Gastroesophageal sphincter (tissue), 4 donors: ENCODE results near the gene PCDH9. TPM values are rescaled to one million over a fixed set of nuclear protein-coding genes. Genes with fewer than 3 reads are reported as not detected.

Experiments used
- ATAC-seq: fragments of 150-250 bp; one replicate; pipeline ENCODE4 v1.9.1; 2016; ENCODE audit warnings: mild to moderate bottlenecking, moderate library complexity
- H3K27ac ChIP-seq, 4 donors: fragments of 200-600 bp; sonication (generic) in 3 of 4; 1 replicate in 3 of 4; 2 replicates in 1 of 4; pipeline ENCODE4 v1.5.1; 2016 to 2019
- H3K27me3 ChIP-seq: fragments of 200-600 bp; sonication (generic); one replicate; pipeline ENCODE4 v1.5.1; 2019
- H3K36me3 ChIP-seq, 2 donors: fragments of 200-600 bp; sonication (generic); one replicate each; pipeline ENCODE4 v1.5.1; 2019; ENCODE audit warnings: control low read depth in 1 of 2
- H3K4me1 ChIP-seq, 3 donors: fragments of 200-600 bp; sonication (generic); 1 replicate in 2 of 3; 2 replicates in 1 of 3; pipeline ENCODE4 v1.5.1; 2016 to 2019; ENCODE audit warnings: control low read depth in 2 of 3
- H3K4me3 ChIP-seq, 2 donors: fragments of 200-600 bp; sonication (generic); one replicate each; pipeline ENCODE4 v1.5.1; 2019; ENCODE audit warnings: mild to moderate bottlenecking in 1 of 2, moderate library complexity in 1 of 2
- H3K9me3 ChIP-seq, 3 donors: fragments of 200-600 bp; sonication (generic); one replicate each; pipeline ENCODE4 v1.5.1; 2017 to 2019; ENCODE audit warnings: control low read depth in 2 of 3
- EP300 ChIP-seq: sonication (generic); formaldehyde crosslinking; IDR thresholded peaks from one replicate; pipeline ENCODE4 v1.6.1; 2017; ENCODE audit warnings: antibody characterized with exemption, mild to moderate bottlenecking
- POLR2A ChIP-seq, 2 donors: fragments of 450-650 bp; IDR thresholded peaks; one replicate each; pipeline ENCODE4 v1.6.1; 2017; ENCODE audit warnings: antibody characterized with exemption in 2 of 2, mild to moderate bottlenecking in 2 of 2, moderate library complexity in 1 of 2
- POLR2AphosphoS5 ChIP-seq: sonication (generic); formaldehyde crosslinking; IDR thresholded peaks from one replicate; pipeline ENCODE4 v1.6.1; 2017; ENCODE audit warnings: antibody characterized with exemption
- WGBS, 2 donors: methylation state at CpG; one replicate each; pipeline ENCODE4 v1.1.5; 2018; ENCODE audit warnings: low coverage in 1 of 2; 5-methylcytosine and 5-hydroxymethylcytosine counted together
- total RNA-seq, 4 donors: library from RNA; depleted of rRNA; stranded (reverse); fragments of >200 nt; gene quantifications; one replicate each; pipeline ENCODE4 v1.1.0, GENCODE V29; 2016
- TF ChIP-seq, protein P1 (sequence below), 4 experiments: fragments of 200-600 bp in 2 of 4; fragments of 450-650 bp in 2 of 4; sonication (generic) in 1 of 4; IDR thresholded peaks; one replicate each; pipeline ENCODE4 v1.5.1; 2017 to 2019; ENCODE audit warnings: antibody characterized with exemption in 4 of 4, mild to moderate bottlenecking in 2 of 4, moderate library complexity in 2 of 4

Gene PCDH9
- total RNA-seq, 4 donors from 2014 or later, result 52.9 to 141 (median 56.5) TPM

- no peak for ATAC-seq
- Histone ChIP-seq H3K36me3 (no peaks in the 10 kb centered on the region), H3K4me1 (no peaks in the 10 kb centered on the region), H3K9me3 (no peaks in the 10 kb centered on the region), H3K27ac (no peak overlapping the region), H3K4me3 (no peak overlapping the region), H3K27me3 (no peaks in the 10 kb centered on the region)
- WGBS, 2 donors, result 84 to 90% methylated on average over 4 of the region's 4 CpGs
- TF ChIP-seq EP300 (no peak), POLR2A (IDR thresholded peaks at IDR 0.05) (no peak), POLR2AphosphoS5 (no peak)
- TF ChIP-seq, protein P1, sequence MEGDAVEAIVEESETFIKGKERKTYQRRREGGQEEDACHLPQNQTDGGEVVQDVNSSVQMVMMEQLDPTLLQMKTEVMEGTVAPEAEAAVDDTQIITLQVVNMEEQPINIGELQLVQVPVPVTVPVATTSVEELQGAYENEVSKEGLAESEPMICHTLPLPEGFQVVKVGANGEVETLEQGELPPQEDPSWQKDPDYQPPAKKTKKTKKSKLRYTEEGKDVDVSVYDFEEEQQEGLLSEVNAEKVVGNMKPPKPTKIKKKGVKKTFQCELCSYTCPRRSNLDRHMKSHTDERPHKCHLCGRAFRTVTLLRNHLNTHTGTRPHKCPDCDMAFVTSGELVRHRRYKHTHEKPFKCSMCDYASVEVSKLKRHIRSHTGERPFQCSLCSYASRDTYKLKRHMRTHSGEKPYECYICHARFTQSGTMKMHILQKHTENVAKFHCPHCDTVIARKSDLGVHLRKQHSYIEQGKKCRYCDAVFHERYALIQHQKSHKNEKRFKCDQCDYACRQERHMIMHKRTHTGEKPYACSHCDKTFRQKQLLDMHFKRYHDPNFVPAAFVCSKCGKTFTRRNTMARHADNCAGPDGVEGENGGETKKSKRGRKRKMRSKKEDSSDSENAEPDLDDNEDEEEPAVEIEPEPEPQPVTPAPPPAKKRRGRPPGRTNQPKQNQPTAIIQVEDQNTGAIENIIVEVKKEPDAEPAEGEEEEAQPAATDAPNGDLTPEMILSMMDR (IDR thresholded peaks at IDR 0.05), result no peak
Observed at GRCh38 chr13:66926200-66926850, 303.8 kb downstream of the PCDH9 start.

DNA sequence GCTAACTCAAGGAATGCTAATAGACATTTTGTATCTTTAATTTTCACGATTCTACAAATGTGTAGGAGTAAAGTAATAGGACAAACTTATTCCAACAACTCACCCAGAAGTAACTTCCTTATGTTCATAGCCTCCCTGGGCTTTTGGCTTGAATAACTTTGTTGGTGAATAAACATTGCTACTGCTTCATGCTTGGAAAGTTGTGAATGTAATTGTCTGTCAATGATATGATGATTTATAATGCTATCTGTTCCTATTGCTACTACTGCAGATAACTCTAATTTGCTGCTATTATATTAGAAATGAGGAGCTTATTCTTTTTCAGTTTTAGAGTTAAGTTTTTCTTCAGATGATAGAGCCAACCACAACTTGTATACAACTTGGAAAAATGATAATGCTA is 307.7 kb downstream of the PCDH9 start:
- ATAC-seq, result no peak
- WGBS, 2 donors, result 46 to 82% methylated on average over 1 of the region's 1 CpG

GRCh38 chr13:66921437-66921836 is 308.7 kb downstream of the PCDH9 start:
- H3K27ac ChIP-seq, result no peak overlapping the region
- no peak overlapping the region for H3K4me3 ChIP-seq
- H3K9me3 ChIP-seq, result peaks cover 0 to 9% (median 0%) of the 10 kb centered on the region in 3 donors
- ATAC-seq, result no peak
- H3K27me3 ChIP-seq, result no peaks in the 10 kb centered on the region
- no peaks in the 10 kb centered on the region for H3K4me1 ChIP-seq
- TF ChIP-seq EP300 (no peak), POLR2A (IDR thresholded peaks at IDR 0.05) (no peak), POLR2AphosphoS5 (no peak)
- TF ChIP-seq, protein P1 (IDR thresholded peaks at IDR 0.05), result no peak
- 61% methylated on average over 4 to 5 of the region's 5 CpGs for WGBS, 2 donors
- H3K36me3 ChIP-seq, result no peaks in the 10 kb centered on the region

More for the DNA sequence above, 307.7 kb downstream of the PCDH9 start:
- Histone ChIP-seq H3K4me1 (no peaks in the 10 kb centered on the region), H3K36me3 (no peaks in the 10 kb centered on the region), H3K4me3 (no peak overlapping the region), H3K9me3 (peaks cover 0 to 9% (median 0%) of the 10 kb centered on the region in 3 donors), H3K27ac (no peak overlapping the region), H3K27me3 (no peaks in the 10 kb centered on the region)
- TF ChIP-seq, protein P1 (IDR thresholded peaks at IDR 0.05), result no peak
- no peak for TF ChIP-seq EP300
- no peak for TF ChIP-seq POLR2AphosphoS5
- TF ChIP-seq POLR2A (IDR thresholded peaks at IDR 0.05), result no peak

DNA sequence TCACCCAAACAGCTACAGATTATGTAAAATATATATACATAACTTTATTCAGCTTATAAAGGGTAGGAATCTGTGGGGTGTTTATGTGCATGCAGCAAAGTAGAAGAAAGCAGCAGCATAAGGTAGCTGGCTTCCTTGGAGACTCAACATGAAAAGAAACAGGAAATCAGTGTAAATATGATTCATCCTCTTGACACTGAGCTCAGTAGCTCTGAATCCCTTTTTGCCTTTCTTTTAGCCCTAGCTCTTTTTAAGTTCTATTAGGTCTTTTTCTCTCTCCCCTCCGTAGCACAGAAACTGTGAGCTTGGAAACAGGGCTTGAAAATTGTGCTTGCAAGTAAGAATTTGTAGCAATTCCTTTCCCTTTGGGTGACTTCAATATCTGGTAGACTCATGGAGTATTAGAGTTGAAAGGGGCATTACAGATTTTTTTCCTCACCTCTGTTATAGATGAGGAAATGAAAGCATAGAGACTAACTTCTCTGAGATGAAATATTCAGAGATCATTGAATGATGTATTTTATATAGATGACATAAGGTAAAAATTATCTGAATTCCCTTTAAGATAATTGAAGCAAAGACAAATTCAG is 314.4 kb downstream of the PCDH9 start:
- WGBS, 2 donors, result 73 to 79% methylated on average over 1 of the region's 1 CpG
- Histone ChIP-seq H3K9me3 (peaks cover 0 to 9% (median 0%) of the 10 kb centered on the region in 3 donors), H3K4me1 (peaks cover 0 to 5% (median 2%) of the 10 kb centered on the region in 3 donors), H3K27me3 (no peaks in the 10 kb centered on the region), H3K36me3 (no peaks in the 10 kb centered on the region), H3K27ac (no peak overlapping the region), H3K4me3 (no peak overlapping the region)
- no peak for TF ChIP-seq POLR2A (IDR thresholded peaks at IDR 0.05)
- TF ChIP-seq POLR2AphosphoS5, result no peak
- TF ChIP-seq, protein P1 (IDR thresholded peaks at IDR 0.05), result no peak
- TF ChIP-seq EP300, result no peak
- no peak for ATAC-seq

- Histone ChIP-seq H3K27ac (no peak overlapping the region), H3K4me3 (no peak overlapping the region), H3K27me3 (no peaks in the 10 kb centered on the region), H3K4me1 (peaks cover 0 to 5% (median 2%) of the 10 kb centered on the region in 3 donors), H3K36me3 (no peaks in the 10 kb centered on the region), H3K9me3 (peaks cover 0 to 5% (median 0%) of the 10 kb centered on the region in 3 donors)
- 37 to 60% methylated on average over 4 of the region's 4 CpGs for WGBS, 2 donors
- ATAC-seq, result no peak
- TF ChIP-seq, protein P1 (IDR thresholded peaks at IDR 0.05), result no peak
- no peak for TF ChIP-seq EP300
- TF ChIP-seq POLR2AphosphoS5, result no peak
- no peak for TF ChIP-seq POLR2A (IDR thresholded peaks at IDR 0.05)
Observed at GRCh38 chr13:66914155-66914554, 316.0 kb downstream of the PCDH9 start.
